ENCODE measurements around the gene ABCB8. TPM values are rescaled to one million over a fixed set of nuclear protein-coding genes. Genes with fewer than 3 reads are reported as not detected.

ABCB8 gene
- total RNA-seq, 1 donor from 2014 or later, result 7.9 TPM

DNA sequence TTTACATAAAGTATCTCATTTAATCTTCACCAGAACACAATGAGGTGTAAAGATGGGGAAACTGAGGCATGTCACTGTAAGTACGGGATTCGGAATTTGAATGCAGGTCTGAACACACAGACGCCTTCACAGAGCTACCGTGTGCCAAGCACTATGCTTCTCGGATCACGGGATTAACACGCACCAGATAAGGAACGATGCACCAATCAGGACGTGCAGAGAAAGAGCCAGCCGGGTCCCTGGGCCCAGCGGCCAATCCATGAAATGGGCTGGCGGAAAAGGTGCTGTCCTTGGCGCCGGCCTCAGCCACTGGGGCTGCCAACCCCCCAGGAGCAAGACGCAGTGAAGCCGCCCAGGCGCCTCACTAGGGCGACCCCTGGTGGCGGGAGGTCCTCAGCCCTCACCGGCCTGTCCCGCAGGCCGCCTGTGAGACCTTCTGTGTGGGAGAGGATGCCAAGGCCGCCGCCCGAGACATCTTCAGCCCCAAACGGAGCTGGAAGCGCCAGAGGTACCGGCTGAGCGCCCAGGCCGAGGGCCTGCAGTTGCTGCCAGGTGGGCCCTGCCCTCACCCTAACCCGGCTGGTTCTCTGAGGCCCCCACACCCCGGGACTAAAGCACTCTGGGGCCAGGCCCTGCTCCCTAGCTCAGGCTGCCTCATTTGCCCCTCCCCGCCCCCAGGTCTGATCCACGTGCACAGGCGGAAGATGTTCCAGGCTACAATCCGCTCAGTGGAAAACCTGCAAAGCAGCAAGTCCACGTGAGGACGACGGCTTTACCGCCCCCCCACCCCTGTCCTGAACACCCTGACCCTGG is 19.5 kb upstream of the ABCB8 start:
- Histone ChIP-seq H3K36me3 (no peaks in the 10 kb centered on the region), H3K9ac (no peak overlapping the region), H3K79me2 (ENCODE audit: low read depth) (no peaks in the 10 kb centered on the region), H2AFZ (replicated peaks) (peak overlapping the region; percentile 48), H4K20me1 (ENCODE audit: low read depth) (no peaks in the 10 kb centered on the region), H3K4me1 (peaks cover 42% of the 10 kb centered on the region), H3K27ac (no peak overlapping the region), H3K27me3 (peaks cover 13% of the 10 kb centered on the region), H3K9me3 (ENCODE audit: low read depth) (no peaks in the 10 kb centered on the region), H3K4me3 (peak overlapping the region; percentile 32), H3K4me2 (peak overlapping the region; percentile 54), H3F3A (ENCODE audit: low read depth) (peaks cover 35% of the 10 kb centered on the region)
- H3K9me3 Mint-ChIP-seq, result peaks cover 1% of the 10 kb centered on the region
- peak overlapping the region; percentile 68 for H3K4me3 Mint-ChIP-seq
- H3K36me3 Mint-ChIP-seq, result peaks cover 4% of the 10 kb centered on the region
- H3K4me1 Mint-ChIP-seq, result peaks cover 45% of the 10 kb centered on the region
- peaks cover 13% of the 10 kb centered on the region for H3K27me3 Mint-ChIP-seq (ENCODE audit: insufficient read depth, low read depth)
- peak; percentile 77 for DNase-seq (ENCODE audit: low spot score)
- no peak for TF ChIP-seq EZH2phosphoT487 (IDR thresholded peaks at IDR 0.05)
- TF ChIP-seq EZH2 (IDR thresholded peaks at IDR 0.05), result no peak
- TF ChIP-seq, protein P1, sequence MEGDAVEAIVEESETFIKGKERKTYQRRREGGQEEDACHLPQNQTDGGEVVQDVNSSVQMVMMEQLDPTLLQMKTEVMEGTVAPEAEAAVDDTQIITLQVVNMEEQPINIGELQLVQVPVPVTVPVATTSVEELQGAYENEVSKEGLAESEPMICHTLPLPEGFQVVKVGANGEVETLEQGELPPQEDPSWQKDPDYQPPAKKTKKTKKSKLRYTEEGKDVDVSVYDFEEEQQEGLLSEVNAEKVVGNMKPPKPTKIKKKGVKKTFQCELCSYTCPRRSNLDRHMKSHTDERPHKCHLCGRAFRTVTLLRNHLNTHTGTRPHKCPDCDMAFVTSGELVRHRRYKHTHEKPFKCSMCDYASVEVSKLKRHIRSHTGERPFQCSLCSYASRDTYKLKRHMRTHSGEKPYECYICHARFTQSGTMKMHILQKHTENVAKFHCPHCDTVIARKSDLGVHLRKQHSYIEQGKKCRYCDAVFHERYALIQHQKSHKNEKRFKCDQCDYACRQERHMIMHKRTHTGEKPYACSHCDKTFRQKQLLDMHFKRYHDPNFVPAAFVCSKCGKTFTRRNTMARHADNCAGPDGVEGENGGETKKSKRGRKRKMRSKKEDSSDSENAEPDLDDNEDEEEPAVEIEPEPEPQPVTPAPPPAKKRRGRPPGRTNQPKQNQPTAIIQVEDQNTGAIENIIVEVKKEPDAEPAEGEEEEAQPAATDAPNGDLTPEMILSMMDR (IDR thresholded peaks at IDR 0.05), result peak; percentile 83
- H3K27ac Mint-ChIP-seq, result peak overlapping the region; percentile 70

- no peaks in the 10 kb centered on the region for H3K36me3 ChIP-seq
- no peak overlapping the region for H3K27ac ChIP-seq
- peaks cover 35% of the 10 kb centered on the region for H3F3A ChIP-seq (ENCODE audit: low read depth)
- no peak overlapping the region for H3K4me3 ChIP-seq
- no peaks in the 10 kb centered on the region for H3K79me2 ChIP-seq (ENCODE audit: low read depth)
- peaks cover 1% of the 10 kb centered on the region for H3K9me3 Mint-ChIP-seq
- no peak overlapping the region for H2AFZ ChIP-seq (replicated peaks)
- no peak for DNase-seq (ENCODE audit: low spot score)
- no peak overlapping the region for H3K27ac Mint-ChIP-seq
- H3K9me3 ChIP-seq (ENCODE audit: low read depth), result no peaks in the 10 kb centered on the region
- H3K4me1 Mint-ChIP-seq, result peaks cover 49% of the 10 kb centered on the region
- H3K4me2 ChIP-seq, result peak overlapping the region; percentile 76
- no peak for TF ChIP-seq EZH2phosphoT487 (IDR thresholded peaks at IDR 0.05)
- TF ChIP-seq, protein P1 (IDR thresholded peaks at IDR 0.05), result peak; percentile 12
- TF ChIP-seq EZH2 (IDR thresholded peaks at IDR 0.05), result no peak
- peaks cover 17% of the 10 kb centered on the region for H3K27me3 ChIP-seq
- H3K27me3 Mint-ChIP-seq (ENCODE audit: insufficient read depth, low read depth), result peaks cover 13% of the 10 kb centered on the region
- H3K4me3 Mint-ChIP-seq, result no peak overlapping the region
- no peak overlapping the region for H3K9ac ChIP-seq
- H4K20me1 ChIP-seq (ENCODE audit: low read depth), result no peaks in the 10 kb centered on the region
- H3K36me3 Mint-ChIP-seq, result peaks cover 4% of the 10 kb centered on the region
- H3K4me1 ChIP-seq, result peaks cover 42% of the 10 kb centered on the region
Observed at GRCh38 chr7:151009327-151010036, 18.8 kb upstream of the ABCB8 start.

- Histone ChIP-seq H3K4me3 (peak overlapping the region; percentile 23), H3K4me2 (peak overlapping the region; percentile 76), H3F3A (ENCODE audit: low read depth) (peaks cover 35% of the 10 kb centered on the region), H3K27me3 (peaks cover 17% of the 10 kb centered on the region), H3K79me2 (ENCODE audit: low read depth) (no peaks in the 10 kb centered on the region), H3K9ac (no peak overlapping the region), H3K9me3 (ENCODE audit: low read depth) (no peaks in the 10 kb centered on the region), H2AFZ (replicated peaks) (peak overlapping the region; percentile 59), H3K27ac (no peak overlapping the region), H3K4me1 (peaks cover 42% of the 10 kb centered on the region), H4K20me1 (ENCODE audit: low read depth) (no peaks in the 10 kb centered on the region), H3K36me3 (no peaks in the 10 kb centered on the region)
- Mint-ChIP-seq H3K27me3 (ENCODE audit: insufficient read depth, low read depth) (peaks cover 13% of the 10 kb centered on the region), H3K9me3 (peaks cover 1% of the 10 kb centered on the region), H3K27ac (no peak overlapping the region), H3K4me3 (no peak overlapping the region), H3K4me1 (peaks cover 50% of the 10 kb centered on the region), H3K36me3 (peaks cover 4% of the 10 kb centered on the region)
- TF ChIP-seq, protein P1 (IDR thresholded peaks at IDR 0.05), result no peak
- TF ChIP-seq EZH2 (IDR thresholded peaks at IDR 0.05) (no peak), EZH2phosphoT487 (IDR thresholded peaks at IDR 0.05) (no peak)
- DNase-seq (ENCODE audit: low spot score), result no peak
Observed at GRCh38 chr7:151010037-151010306, 18.3 kb upstream of the ABCB8 start.

Measured in neural progenitor cell (in vitro differentiated cells).